Measurements from ENCODE around the gene ALDH3B2.
"Not testable (repeated sequence)": the region's sequence is repeated elsewhere in the genome, so short reads cannot be mapped to it uniquely, and the experiment has no call there.

Gene ALDH3B2

DNA sequence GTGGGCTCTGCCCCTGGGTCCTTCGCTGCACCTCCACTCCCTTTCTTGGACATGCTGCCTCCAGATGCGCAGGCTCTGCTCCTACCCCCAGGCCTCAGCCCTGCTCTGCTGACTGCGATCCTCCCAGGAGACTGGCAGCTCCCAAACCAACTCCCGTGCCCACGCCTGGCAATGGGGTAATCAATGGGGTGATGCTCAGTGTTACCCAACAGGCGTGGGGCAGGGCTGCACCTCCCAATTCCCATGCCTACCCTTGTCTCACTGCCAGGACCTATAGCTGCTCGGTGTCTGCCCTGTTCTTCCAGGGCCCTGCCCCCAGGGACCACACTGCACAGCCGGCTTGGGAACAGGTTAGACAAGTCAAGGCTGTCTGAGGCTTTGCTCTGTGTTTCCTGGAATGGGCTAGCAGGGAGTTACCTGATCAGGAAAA lies at the start of gene ALDH3B2:
TSS of gene ALDH3B2 (minus strand) at position 182 of the 430 bp plus-strand sequence. CDS start 7,688 bp downstream, outside the sequence.
- Histone ChIP-seq H3K27me3 (ENCODE audit: control insufficient read depth, insufficient read depth, low read length) (no peaks in the 10 kb centered on the region), H3K27ac (ENCODE audit: low read length) (no peak within 1 kb of the TSS), H3K4me1 (ENCODE audit: control insufficient read depth, insufficient read depth, low read length) (no peaks in the 10 kb centered on the region; the same call in 1 of the 2 replicates), H3K36me3 (ENCODE audit: control insufficient read depth, insufficient read depth, low read length) (no peaks in the 10 kb centered on the region), H3K4me3 (ENCODE audit: low read length) (no peak within 1 kb of the TSS), H3K9me3 (ENCODE audit: control insufficient read depth, insufficient read depth, low read length) (no peaks in the 10 kb centered on the region)
- no CpG with 5 or more reads among the region's 8 CpGs for WGBS (ENCODE audit: insufficient coverage, insufficient read length)
- DNase-seq (ENCODE audit: low read depth, low spot score) = no peak

GRCh38 chr11:67723036-67723435 lies 48.6 kb upstream of the ALDH3B2 start:
- DNase-seq (ENCODE audit: low read depth, low spot score) = not testable (repeated sequence)
- no CpG with 5 or more reads among the region's 9 CpGs for WGBS (ENCODE audit: insufficient coverage, insufficient read length)

GRCh38 chr11:67716226-67716625 lies 41.8 kb upstream of the ALDH3B2 start:
- not testable (repeated sequence) for DNase-seq (ENCODE audit: low read depth, low spot score); H3K9me3 ChIP-seq (ENCODE audit: control insufficient read depth, insufficient read depth, low read length); H3K36me3 ChIP-seq (ENCODE audit: control insufficient read depth, insufficient read depth, low read length); H3K27me3 ChIP-seq (ENCODE audit: control insufficient read depth, insufficient read depth, low read length); H3K4me1 ChIP-seq (ENCODE audit: control insufficient read depth, insufficient read depth, low read length); H3K4me3 ChIP-seq (ENCODE audit: low read length); H3K27ac ChIP-seq (ENCODE audit: low read length)
- no CpG with 5 or more reads among the region's 7 CpGs for WGBS (ENCODE audit: insufficient coverage, insufficient read length)

More at GRCh38 chr11:67723036-67723435, 48.6 kb upstream of the ALDH3B2 start:
- not testable (repeated sequence) for H3K4me3 ChIP-seq (ENCODE audit: low read length); H3K4me1 ChIP-seq (ENCODE audit: control insufficient read depth, insufficient read depth, low read length); H3K36me3 ChIP-seq (ENCODE audit: control insufficient read depth, insufficient read depth, low read length); H3K9me3 ChIP-seq (ENCODE audit: control insufficient read depth, insufficient read depth, low read length); H3K27ac ChIP-seq (ENCODE audit: low read length); H3K27me3 ChIP-seq (ENCODE audit: control insufficient read depth, insufficient read depth, low read length)

DNA sequence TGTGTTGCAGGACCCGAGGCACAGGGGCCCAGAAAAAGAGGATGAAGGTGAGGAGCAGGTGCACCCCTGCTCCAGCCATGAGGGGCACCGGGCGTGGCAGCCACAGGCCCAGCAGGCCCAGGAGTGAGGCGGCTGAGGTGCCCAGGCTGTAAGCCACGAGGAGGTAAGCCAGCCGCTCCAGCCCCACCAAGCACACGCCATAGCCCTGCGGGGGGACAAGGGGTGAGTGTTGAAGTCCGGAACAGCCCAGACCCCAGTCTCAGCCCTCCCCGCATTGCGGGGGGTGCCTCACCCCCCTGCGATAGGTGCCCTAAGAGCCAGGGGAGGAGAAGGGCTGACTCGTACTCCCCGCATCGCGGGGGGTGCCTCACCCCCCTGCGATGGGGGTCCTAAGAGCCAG lies 41.4 kb upstream of the ALDH3B2 start:
- WGBS (ENCODE audit: insufficient coverage, insufficient read length) = no CpG with 5 or more reads among the region's 17 CpGs

GRCh38 chr11:67713892-67714509 lies 39.6 kb upstream of the ALDH3B2 start:
- H3K4me1 ChIP-seq (ENCODE audit: control insufficient read depth, insufficient read depth, low read length); H3K9me3 ChIP-seq (ENCODE audit: control insufficient read depth, insufficient read depth, low read length); H3K4me3 ChIP-seq (ENCODE audit: low read length); H3K27ac ChIP-seq (ENCODE audit: low read length); DNase-seq (ENCODE audit: low read depth, low spot score); H3K27me3 ChIP-seq (ENCODE audit: control insufficient read depth, insufficient read depth, low read length); H3K36me3 ChIP-seq (ENCODE audit: control insufficient read depth, insufficient read depth, low read length): not testable (repeated sequence)
- WGBS (ENCODE audit: insufficient coverage, insufficient read length) = no CpG with 5 or more reads among the region's 14 CpGs

More for the DNA sequence above, 41.4 kb upstream of the ALDH3B2 start:
- H3K27ac ChIP-seq (ENCODE audit: low read length); H3K4me1 ChIP-seq (ENCODE audit: control insufficient read depth, insufficient read depth, low read length); H3K9me3 ChIP-seq (ENCODE audit: control insufficient read depth, insufficient read depth, low read length); H3K27me3 ChIP-seq (ENCODE audit: control insufficient read depth, insufficient read depth, low read length); DNase-seq (ENCODE audit: low read depth, low spot score); H3K36me3 ChIP-seq (ENCODE audit: control insufficient read depth, insufficient read depth, low read length); H3K4me3 ChIP-seq (ENCODE audit: low read length): not testable (repeated sequence)

DNA sequence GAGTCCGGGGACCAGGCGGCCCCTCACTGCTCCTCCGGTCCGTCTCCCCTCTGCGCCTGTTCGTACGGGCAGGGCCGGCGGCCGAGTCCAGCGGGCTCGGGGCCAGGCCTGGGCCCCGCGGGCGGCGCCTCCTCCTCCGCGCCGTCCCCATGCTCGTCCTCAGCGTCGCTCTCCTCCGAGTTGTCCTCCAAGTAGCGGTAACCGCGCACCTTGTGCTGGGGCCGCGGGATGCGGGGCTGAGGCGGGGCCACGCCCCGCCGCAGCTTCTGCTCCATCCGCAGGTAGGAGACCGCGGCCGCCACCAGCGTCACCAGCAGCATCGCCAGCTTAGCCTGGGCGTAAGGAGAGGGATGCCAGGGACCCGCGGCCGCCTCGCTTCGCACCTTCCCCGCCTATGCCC lies 37.3 kb upstream of the ALDH3B2 start:
- H3K36me3 ChIP-seq (ENCODE audit: control insufficient read depth, insufficient read depth, low read length); H3K27ac ChIP-seq (ENCODE audit: low read length); DNase-seq (ENCODE audit: low read depth, low spot score); H3K9me3 ChIP-seq (ENCODE audit: control insufficient read depth, insufficient read depth, low read length); H3K27me3 ChIP-seq (ENCODE audit: control insufficient read depth, insufficient read depth, low read length); H3K4me1 ChIP-seq (ENCODE audit: control insufficient read depth, insufficient read depth, low read length): not testable (repeated sequence)
- H3K4me3 ChIP-seq (ENCODE audit: low read length) = peak overlapping the region; percentile 40; the same call in 1 of the 2 replicates
- no CpG with 5 or more reads among the region's 46 CpGs for WGBS (ENCODE audit: insufficient coverage, insufficient read length)

DNA sequence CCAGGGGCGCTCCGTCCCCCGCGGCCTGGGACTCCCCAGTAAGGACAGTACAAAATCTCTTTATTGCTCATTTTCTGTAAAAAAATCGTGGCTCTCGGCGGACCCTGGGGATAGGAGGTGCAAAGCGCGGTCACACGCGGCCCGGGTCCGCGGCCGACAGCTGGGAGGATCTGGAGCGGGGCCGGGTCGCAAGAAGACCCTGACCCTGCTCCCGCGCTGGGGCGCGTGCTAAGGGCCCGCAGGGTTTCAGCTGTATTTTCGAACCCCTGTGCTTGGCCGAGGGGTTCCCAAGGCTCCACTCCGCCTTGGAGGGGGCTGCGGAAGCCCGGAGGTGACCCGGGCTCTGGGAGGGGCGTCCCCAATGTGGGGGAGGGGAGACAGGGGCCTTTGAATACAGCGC lies 36.8 kb upstream of the ALDH3B2 start:
- not testable (repeated sequence) for H3K9me3 ChIP-seq (ENCODE audit: control insufficient read depth, insufficient read depth, low read length); H3K27me3 ChIP-seq (ENCODE audit: control insufficient read depth, insufficient read depth, low read length); DNase-seq (ENCODE audit: low read depth, low spot score); H3K36me3 ChIP-seq (ENCODE audit: control insufficient read depth, insufficient read depth, low read length); H3K27ac ChIP-seq (ENCODE audit: low read length); H3K4me1 ChIP-seq (ENCODE audit: control insufficient read depth, insufficient read depth, low read length)
- WGBS (ENCODE audit: insufficient coverage, insufficient read length) = no CpG with 5 or more reads among the region's 31 CpGs
- H3K4me3 ChIP-seq (ENCODE audit: low read length) = peak overlapping the region; percentile 40; the same call in 1 of the 2 replicates

- H3K9me3 ChIP-seq (ENCODE audit: control insufficient read depth, insufficient read depth, low read length); H3K4me3 ChIP-seq (ENCODE audit: low read length); DNase-seq (ENCODE audit: low read depth, low spot score); H3K36me3 ChIP-seq (ENCODE audit: control insufficient read depth, insufficient read depth, low read length); H3K27me3 ChIP-seq (ENCODE audit: control insufficient read depth, insufficient read depth, low read length); H3K27ac ChIP-seq (ENCODE audit: low read length); H3K4me1 ChIP-seq (ENCODE audit: control insufficient read depth, insufficient read depth, low read length): not testable (repeated sequence)
- WGBS (ENCODE audit: insufficient coverage, insufficient read length) = no CpG with 5 or more reads among the region's 11 CpGs
Measured at GRCh38 chr11:67709806-67710205, 35.4 kb upstream of the ALDH3B2 start.

DNA sequence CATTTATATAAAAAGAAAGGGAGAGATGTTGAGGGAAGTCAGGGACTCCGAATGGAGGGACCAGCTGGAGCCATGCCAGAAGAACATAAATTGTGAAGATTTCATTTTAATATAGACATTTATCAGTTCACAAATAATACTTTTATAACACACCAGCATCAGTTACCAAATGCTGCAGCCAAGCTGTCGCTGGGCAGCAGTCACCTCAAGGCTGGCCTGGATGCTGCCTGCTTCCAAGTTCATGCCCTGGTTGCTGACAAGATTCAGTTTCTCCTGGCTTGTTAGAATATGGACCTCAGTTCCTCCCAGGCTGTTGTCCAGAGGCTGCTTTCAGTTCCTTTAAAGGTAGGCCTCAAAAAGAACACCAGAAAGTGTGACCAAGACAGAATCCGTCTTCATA lies 30.8 kb upstream of the ALDH3B2 start:
- no peaks in the 10 kb centered on the region for H3K27me3 ChIP-seq (ENCODE audit: control insufficient read depth, insufficient read depth, low read length)
- H3K27ac ChIP-seq (ENCODE audit: low read length) = no peak overlapping the region
- no CpG with 5 or more reads among the region's 3 CpGs for WGBS (ENCODE audit: insufficient coverage, insufficient read length)
- DNase-seq (ENCODE audit: low read depth, low spot score) = no peak
- H3K9me3 ChIP-seq (ENCODE audit: control insufficient read depth, insufficient read depth, low read length) = no peaks in the 10 kb centered on the region
- H3K4me3 ChIP-seq (ENCODE audit: low read length) = no peak overlapping the region
- no peaks in the 10 kb centered on the region for H3K4me1 ChIP-seq (ENCODE audit: control insufficient read depth, insufficient read depth, low read length)
- no peaks in the 10 kb centered on the region for H3K36me3 ChIP-seq (ENCODE audit: control insufficient read depth, insufficient read depth, low read length)

- no peak for DNase-seq (ENCODE audit: low read depth, low spot score)
- Histone ChIP-seq H3K9me3 (ENCODE audit: control insufficient read depth, insufficient read depth, low read length) (no peaks in the 10 kb centered on the region), H3K27me3 (ENCODE audit: control insufficient read depth, insufficient read depth, low read length) (no peaks in the 10 kb centered on the region), H3K36me3 (ENCODE audit: control insufficient read depth, insufficient read depth, low read length) (no peaks in the 10 kb centered on the region), H3K27ac (ENCODE audit: low read length) (no peak overlapping the region), H3K4me3 (ENCODE audit: low read length) (no peak overlapping the region), H3K4me1 (ENCODE audit: control insufficient read depth, insufficient read depth, low read length) (no peaks in the 10 kb centered on the region)
- no CpG with 5 or more reads among the region's 7 CpGs for WGBS (ENCODE audit: insufficient coverage, insufficient read length)
Measured at GRCh38 chr11:67704524-67704923, 30.1 kb upstream of the ALDH3B2 start.

DNA sequence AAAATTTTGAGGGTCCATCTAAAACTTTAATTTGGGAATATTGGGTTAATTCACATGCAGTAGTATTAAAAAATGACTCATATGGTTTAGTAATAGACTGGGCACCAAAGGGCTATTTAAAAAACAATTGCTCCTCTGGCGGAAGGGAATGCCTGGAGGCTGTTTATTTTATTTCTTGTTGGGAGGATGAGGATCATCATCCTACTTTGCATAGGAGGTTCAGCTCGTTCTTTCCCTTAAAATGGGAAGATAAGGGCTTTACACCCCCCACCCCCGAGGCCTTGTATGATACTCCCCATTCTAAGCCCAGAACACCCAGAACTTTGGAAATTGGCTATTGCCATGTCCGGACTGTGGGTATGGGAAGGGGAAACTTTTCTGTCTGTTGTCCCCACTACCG lies 29.3 kb upstream of the ALDH3B2 start:
- not testable (repeated sequence) for H3K27me3 ChIP-seq (ENCODE audit: control insufficient read depth, insufficient read depth, low read length); H3K4me3 ChIP-seq (ENCODE audit: low read length); H3K27ac ChIP-seq (ENCODE audit: low read length); DNase-seq (ENCODE audit: low read depth, low spot score); H3K9me3 ChIP-seq (ENCODE audit: control insufficient read depth, insufficient read depth, low read length); H3K4me1 ChIP-seq (ENCODE audit: control insufficient read depth, insufficient read depth, low read length); H3K36me3 ChIP-seq (ENCODE audit: control insufficient read depth, insufficient read depth, low read length)
- no CpG with 5 or more reads among the region's 5 CpGs for WGBS (ENCODE audit: insufficient coverage, insufficient read length)
